Natural killer cell (primary cell): Measurements from ENCODE around the gene RASGRF2. TPM values are rescaled to one million over a fixed set of nuclear protein-coding genes. Genes with fewer than 3 reads are reported as not detected.

Experiments
- ATAC-seq, 3 donors: fragments of 150-1000 bp in 2 of 3; fragments of 200-7000 bp in 1 of 3; cut with Tn5 transposase; 1 replicate in 1 of 3; 2 replicates in 2 of 3; pipeline ENCODE4 v1.10.0; 2021; ENCODE audit warnings: mild to moderate bottlenecking in 2 of 3, moderate library complexity in 2 of 3
- DNase-seq, 2 donors: peaks; one replicate each; pipeline versions ENCODE4 v3.0.0 to v3.0.0-alpha.2; 2013 to 2021; ENCODE audit warnings: mixed read lengths in 1 of 2
- H3K27ac ChIP-seq: one replicate; pipeline ENCODE4 v1.5.1; 2013; ENCODE audit warnings: mild to moderate bottlenecking, low read length
- H3K27me3 ChIP-seq: one replicate; pipeline ENCODE4 v1.6.1; 2013; ENCODE audit warnings: low read length; ENCODE audit not compliant: control insufficient read depth, insufficient read depth
- H3K36me3 ChIP-seq: one replicate; pipeline ENCODE4 v1.6.1; 2013; ENCODE audit warnings: low read length; ENCODE audit not compliant: control insufficient read depth, insufficient read depth
- H3K4me1 ChIP-seq: one replicate; pipeline ENCODE4 v1.6.1; 2013; ENCODE audit warnings: low read length; ENCODE audit not compliant: control insufficient read depth, insufficient read depth
- H3K4me3 ChIP-seq: one replicate; pipeline ENCODE4 v1.5.1; 2013; ENCODE audit warnings: low read length
- H3K9me3 ChIP-seq: one replicate; pipeline ENCODE4 v1.6.1; 2013; ENCODE audit warnings: low read length; ENCODE audit not compliant: control insufficient read depth, insufficient read depth
- H3K27ac Mint-ChIP-seq, 2 donors: one replicate each; pipeline ENCODE4 v1.8.0; 2022; ENCODE audit warnings: mild to moderate bottlenecking in 2 of 2, mixed read lengths in 2 of 2, moderate library complexity in 1 of 2
- H3K27me3 Mint-ChIP-seq, 2 donors: one replicate each; pipeline ENCODE4 v1.8.0; 2022; ENCODE audit warnings: low read depth in 2 of 2, mixed read lengths in 2 of 2
- H3K36me3 Mint-ChIP-seq: one replicate; pipeline ENCODE4 v1.8.0; 2022; ENCODE audit warnings: mixed read lengths
- H3K4me1 Mint-ChIP-seq, 2 donors: one replicate each; pipeline ENCODE4 v1.8.0; 2022; ENCODE audit warnings: mixed read lengths in 2 of 2
- H3K4me3 Mint-ChIP-seq: one replicate; pipeline ENCODE4 v1.8.0; 2022; ENCODE audit warnings: mild to moderate bottlenecking, moderate library complexity, mixed read lengths
- H3K9me3 Mint-ChIP-seq, 2 donors: one replicate each; pipeline ENCODE4 v1.8.0; 2022; ENCODE audit warnings: mixed read lengths in 2 of 2
- CTCF ChIP-seq: fragments of 200-600 bp; IDR thresholded peaks from one replicate; pipeline ENCODE4 v1.8.0; 2022; ENCODE audit warnings: antibody characterized with exemption
- WGBS: methylation state at CpG from one replicate; pipeline ENCODE4 v1.1.7; 2013; ENCODE audit warnings: missing lambda C conversion rate; ENCODE audit not compliant: insufficient coverage; 5-methylcytosine and 5-hydroxymethylcytosine counted together
- intact Hi-C: fragments of 100-400 bp; cut with micrococcal nuclease; formaldehyde crosslinking; loops from one replicate; pipeline ENCODE4 v1.14.2; 2022
- total RNA-seq, 4 donors: library from RNA; stranded (reverse); fragments of 120-200 nt in 1 of 4; gene quantifications; one replicate each; pipeline versions ENCODE4 v1.2.3 to v1.2.4, GENCODE V29; 2013 to 2022

The RASGRF2 gene
- total RNA-seq, 3 donors from 2014 or later (not counting 1 experiment from before 2014, with no cell fraction given), result 5.6 to 10.1 (median 6.1) TPM

GRCh38 chr5:81251922-81252321 lies 291.8 kb downstream of the RASGRF2 start:
- TF ChIP-seq CTCF, result no peak
- WGBS, result 98% methylated on average over 5 of the region's 5 CpGs
- no peaks in the 10 kb centered on the region for H3K9me3 Mint-ChIP-seq
- no peak overlapping the region for H3K4me3 Mint-ChIP-seq
- ATAC-seq (no peak), DNase-seq (no peak)
- no peaks in the 10 kb centered on the region for H3K9me3 ChIP-seq
- H3K27me3 ChIP-seq, result no peaks in the 10 kb centered on the region
- intact Hi-C loops, result no loop called here
- H3K36me3 Mint-ChIP-seq, result no peaks in the 10 kb centered on the region
- no peak overlapping the region for H3K4me3 ChIP-seq
- no peak overlapping the region for H3K27ac ChIP-seq
- H3K36me3 ChIP-seq, result no peaks in the 10 kb centered on the region
- no peak overlapping the region for H3K27ac Mint-ChIP-seq
- no peaks in the 10 kb centered on the region for H3K27me3 Mint-ChIP-seq
- no peaks in the 10 kb centered on the region for H3K4me1 ChIP-seq
- H3K4me1 Mint-ChIP-seq, result peaks cover 0 to 5% of the 10 kb centered on the region in 2 donors

- intact Hi-C loops, result no loop called here
- WGBS, result no CpG with 5 or more reads among the region's 1 CpG
- Histone ChIP-seq H3K27ac (no peak overlapping the region), H3K4me1 (no peaks in the 10 kb centered on the region), H3K4me3 (no peak overlapping the region), H3K36me3 (no peaks in the 10 kb centered on the region), H3K9me3 (no peaks in the 10 kb centered on the region), H3K27me3 (no peaks in the 10 kb centered on the region)
- ATAC-seq (no peak), DNase-seq (no peak)
- no peaks in the 10 kb centered on the region for H3K27me3 Mint-ChIP-seq
- no peak overlapping the region for H3K27ac Mint-ChIP-seq
- peaks cover 0 to 5% of the 10 kb centered on the region in 2 donors for H3K4me1 Mint-ChIP-seq
- no peaks in the 10 kb centered on the region for H3K36me3 Mint-ChIP-seq
- H3K4me3 Mint-ChIP-seq, result no peak overlapping the region
- TF ChIP-seq CTCF, result no peak
- no peaks in the 10 kb centered on the region for H3K9me3 Mint-ChIP-seq
Observed at GRCh38 chr5:81252904-81253303, 292.7 kb downstream of the RASGRF2 start.

- no peak for DNase-seq
- WGBS, result 99% methylated on average over 4 of the region's 4 CpGs
- no peak overlapping the region for H3K27ac ChIP-seq
- no peak for TF ChIP-seq CTCF
- H3K27me3 Mint-ChIP-seq, result no peaks in the 10 kb centered on the region
- no peaks in the 10 kb centered on the region for H3K9me3 ChIP-seq
- H3K36me3 Mint-ChIP-seq, result no peaks in the 10 kb centered on the region
- intact Hi-C loops, result no loop called here
- H3K4me1 Mint-ChIP-seq, result peaks cover 0 to 5% of the 10 kb centered on the region in 2 donors
- H3K4me1 ChIP-seq, result no peaks in the 10 kb centered on the region
- no peak overlapping the region for H3K4me3 Mint-ChIP-seq
- H3K27me3 ChIP-seq, result no peaks in the 10 kb centered on the region
- no peaks in the 10 kb centered on the region for H3K36me3 ChIP-seq
- no peak overlapping the region for H3K27ac Mint-ChIP-seq
- ATAC-seq, result no peak
- H3K9me3 Mint-ChIP-seq, result no peaks in the 10 kb centered on the region
- H3K4me3 ChIP-seq, result no peak overlapping the region
Observed at GRCh38 chr5:81253875-81254274, 293.7 kb downstream of the RASGRF2 start.

- no peak for TF ChIP-seq CTCF
- ATAC-seq (no peak), DNase-seq (no peak)
- H3K4me1 Mint-ChIP-seq, result peaks cover 0 to 5% of the 10 kb centered on the region in 2 donors
- H3K9me3 Mint-ChIP-seq, result peaks cover 0 to 1% of the 10 kb centered on the region in 2 donors
- H3K27ac Mint-ChIP-seq, result no peak overlapping the region
- no peak overlapping the region for H3K4me3 Mint-ChIP-seq
- Histone ChIP-seq H3K4me3 (no peak overlapping the region), H3K9me3 (no peaks in the 10 kb centered on the region), H3K36me3 (no peaks in the 10 kb centered on the region), H3K4me1 (no peaks in the 10 kb centered on the region), H3K27ac (no peak overlapping the region), H3K27me3 (no peaks in the 10 kb centered on the region)
- H3K27me3 Mint-ChIP-seq, result no peaks in the 10 kb centered on the region
- peaks cover 5% of the 10 kb centered on the region for H3K36me3 Mint-ChIP-seq
- intact Hi-C loops, result no loop called here
- WGBS, result 96% methylated on average over 21 of the region's 21 CpGs
Observed at GRCh38 chr5:81254886-81255559, 294.9 kb downstream of the RASGRF2 start.
